RPMI7951 (cell line): ENCODE results near the gene P2RY2. TPM values are rescaled to one million over a fixed set of nuclear protein-coding genes. Genes with fewer than 3 reads are reported as not detected.

Experiments
- DNase-seq: peaks from one replicate; pipeline ENCODE4 v3.0.0-alpha.2; 2012; ENCODE audit warnings: low read depth
- total RNA-seq: library from RNA; depleted of rRNA; stranded (reverse); fragments of >200 nt; shearing (Covaris generic); gene quantifications from 2 replicates; pipeline ENCODE4 v1.2.3, GENCODE V29; 2014

The P2RY2 gene
- total RNA-seq, 1 experiment from 2014 or later, result 1.3 TPM

DNA sequence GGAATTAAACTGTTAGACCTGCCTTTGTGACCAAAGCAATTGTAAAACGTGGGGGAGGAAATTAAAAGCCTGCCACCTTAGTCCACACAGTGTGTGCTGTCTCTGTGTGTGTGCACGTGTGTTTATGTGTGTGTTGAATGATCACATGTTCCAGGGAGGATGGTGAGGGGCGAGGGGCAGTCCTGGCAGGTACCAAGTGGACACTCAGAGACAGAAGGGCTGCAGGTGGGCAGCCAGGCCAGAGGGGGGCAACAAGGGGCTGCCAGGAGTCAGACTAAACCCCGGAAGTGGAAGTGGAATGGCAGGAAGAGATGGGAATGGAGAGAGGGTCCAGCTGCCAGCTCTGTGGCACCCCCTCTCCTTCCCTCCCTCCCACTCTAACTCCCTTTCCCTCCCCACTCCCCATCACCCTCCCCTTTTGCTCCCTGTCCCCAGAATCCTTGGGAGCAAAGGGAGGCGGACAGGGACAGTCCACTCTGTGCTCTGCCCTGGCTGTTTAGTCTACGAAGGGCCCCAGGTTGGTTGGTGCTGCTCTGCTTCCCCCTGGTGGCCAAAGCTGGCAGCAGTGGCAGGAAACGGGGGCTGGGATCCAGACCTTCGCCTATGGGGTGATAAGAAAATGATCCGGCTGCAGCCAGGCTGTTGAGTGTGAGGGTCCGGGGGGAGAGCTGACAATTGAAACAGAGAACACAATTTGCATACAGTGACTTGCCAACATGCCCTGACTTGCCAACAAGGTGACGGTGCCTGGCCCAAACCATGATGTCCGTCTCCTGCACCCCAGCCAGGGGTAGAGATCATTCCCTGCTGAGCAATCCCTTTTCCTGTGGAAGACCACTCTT is 24.4 kb downstream of the P2RY2 start:
- DNase-seq, result peak; percentile 77

DNA sequence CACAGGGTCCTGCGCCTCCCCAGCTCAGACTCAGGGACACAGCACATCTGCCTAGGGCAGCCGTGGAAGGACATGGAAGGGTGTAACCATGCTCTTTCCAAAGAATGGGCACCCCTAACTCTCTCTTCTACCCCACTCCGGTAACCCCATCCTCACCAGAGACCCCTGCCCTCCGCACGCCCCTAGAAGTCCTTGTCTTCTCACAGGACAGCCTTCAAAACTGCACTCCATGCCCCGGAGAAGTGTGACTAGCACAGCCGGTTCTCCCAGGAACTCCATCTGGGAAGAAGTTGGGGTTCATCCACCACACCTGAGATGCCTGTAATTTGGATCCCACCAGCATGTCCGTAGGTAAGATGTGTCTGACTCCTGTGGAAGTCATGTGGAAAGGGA is 25.0 kb downstream of the P2RY2 start:
- no peak for DNase-seq

DNA sequence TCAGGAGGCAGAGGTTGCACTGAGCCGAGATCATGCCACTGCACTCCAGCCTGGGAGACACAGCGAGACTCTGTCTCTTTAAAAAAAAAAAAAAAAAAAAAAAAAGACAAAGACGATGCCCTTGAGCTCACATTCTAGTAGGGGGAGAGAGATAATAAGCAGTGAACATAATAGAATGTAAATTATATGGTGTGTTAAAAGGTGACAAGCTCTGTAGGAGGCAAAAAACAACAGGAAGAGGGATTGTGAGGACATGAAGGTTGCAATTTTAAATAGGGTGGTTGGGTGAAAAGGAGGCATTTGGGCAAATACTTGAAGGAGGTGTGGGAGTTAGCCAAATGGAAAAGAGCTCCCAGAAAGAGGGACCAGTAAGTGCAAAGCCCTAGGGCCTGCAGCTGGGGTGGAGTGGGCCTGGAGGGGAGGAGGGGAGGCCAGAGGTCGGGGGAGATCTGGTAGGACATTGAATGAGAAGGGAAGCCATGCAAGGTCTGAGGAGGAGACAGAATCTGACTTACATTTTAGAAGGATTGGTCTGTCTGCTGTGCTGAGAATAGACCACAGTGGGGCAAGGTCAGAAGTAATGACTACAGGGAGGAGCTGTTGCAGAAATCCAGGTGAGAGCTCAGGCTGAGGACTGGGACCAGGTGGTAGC is 26.6 kb downstream of the P2RY2 start:
- no peak for DNase-seq

DNA sequence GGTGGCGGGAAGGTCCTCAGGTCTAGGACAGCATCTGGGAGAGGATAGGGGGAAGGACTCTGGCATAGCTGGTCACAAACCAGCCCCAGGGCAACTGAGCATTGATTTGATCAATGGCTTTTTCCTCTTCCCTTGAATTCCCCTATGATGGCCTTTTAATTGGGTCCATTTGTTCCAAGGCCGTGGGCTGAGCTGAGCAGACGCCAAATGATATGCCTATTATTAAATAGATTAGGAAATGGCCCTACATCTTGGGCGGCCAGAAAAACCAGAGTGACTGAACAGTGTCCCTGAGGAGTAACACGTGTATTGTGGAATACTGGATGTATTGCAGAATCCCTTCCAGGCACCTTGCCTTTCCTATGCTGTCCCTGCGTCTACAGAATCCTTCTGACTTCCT is 27.4 kb downstream of the P2RY2 start:
- peak; percentile 19 for DNase-seq

DNA sequence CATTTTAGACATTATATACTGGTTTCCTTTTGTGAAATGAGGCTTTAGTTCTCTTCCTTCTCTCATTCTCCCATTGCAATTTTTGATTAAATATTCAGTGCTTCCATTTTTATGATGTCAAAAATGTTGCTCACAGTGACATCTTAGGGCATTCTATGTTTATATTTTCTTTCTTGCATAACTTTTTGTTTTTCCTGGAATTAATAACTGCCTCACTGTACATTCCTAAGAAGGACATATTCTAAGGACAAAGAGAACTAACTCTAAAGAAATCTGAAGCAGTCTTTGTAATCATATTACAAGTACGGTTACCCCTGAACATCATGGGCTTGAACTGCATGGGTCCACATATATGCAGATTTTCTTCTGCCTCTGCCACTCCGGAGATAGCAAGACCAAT is 28.2 kb downstream of the P2RY2 start:
- DNase-seq, result no peak

DNA sequence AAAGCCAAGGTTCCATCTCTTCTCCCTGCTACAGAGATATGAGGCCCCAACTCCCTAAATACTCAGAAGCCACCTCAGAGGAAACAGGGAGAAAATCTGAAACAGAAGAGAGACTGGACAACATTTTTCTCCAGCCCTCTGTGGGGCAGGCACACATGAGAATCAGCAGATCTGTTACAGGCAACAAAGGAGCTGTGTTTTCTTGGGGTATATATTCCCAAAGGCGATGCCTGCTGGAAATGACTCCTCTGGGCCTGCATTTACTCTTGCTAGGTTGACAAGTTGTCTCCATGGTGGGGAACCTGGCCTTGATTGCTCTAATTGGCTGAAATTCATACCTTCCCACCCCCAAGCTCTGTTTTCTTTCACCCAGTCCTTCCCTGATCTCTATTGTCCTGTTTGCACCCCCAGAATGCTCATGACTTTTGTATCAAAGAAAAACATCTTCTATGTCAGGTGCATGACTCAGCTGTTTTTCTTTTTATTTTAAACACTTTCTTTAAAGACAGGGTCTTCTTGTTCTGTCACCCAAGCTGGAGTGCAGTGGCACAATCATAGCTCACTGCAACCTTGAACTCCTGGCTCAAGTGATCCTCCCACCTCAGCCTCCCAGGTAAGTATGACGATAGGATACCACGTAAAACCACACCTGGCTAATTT is 30.6 kb downstream of the P2RY2 start:
- DNase-seq, result no peak

DNA sequence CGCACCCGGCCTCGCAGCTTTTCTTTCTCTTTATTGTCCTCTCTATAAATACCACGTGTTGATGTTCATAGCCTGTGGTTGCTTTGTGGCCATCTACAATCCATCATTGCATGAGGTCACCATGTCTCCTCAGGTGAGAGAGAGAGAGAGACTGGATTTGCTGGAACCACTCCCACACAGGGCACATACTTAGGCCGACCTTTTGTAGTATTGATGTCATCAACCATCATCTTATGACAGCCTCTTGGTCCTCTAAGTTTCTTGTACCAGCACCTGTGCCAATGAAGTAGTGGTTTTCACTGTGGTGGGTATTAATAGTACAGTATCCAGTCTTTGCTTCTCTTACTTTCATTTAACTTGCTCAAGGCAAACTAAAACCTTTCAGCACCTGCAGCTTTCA is 31.2 kb downstream of the P2RY2 start:
- DNase-seq, result no peak

DNA sequence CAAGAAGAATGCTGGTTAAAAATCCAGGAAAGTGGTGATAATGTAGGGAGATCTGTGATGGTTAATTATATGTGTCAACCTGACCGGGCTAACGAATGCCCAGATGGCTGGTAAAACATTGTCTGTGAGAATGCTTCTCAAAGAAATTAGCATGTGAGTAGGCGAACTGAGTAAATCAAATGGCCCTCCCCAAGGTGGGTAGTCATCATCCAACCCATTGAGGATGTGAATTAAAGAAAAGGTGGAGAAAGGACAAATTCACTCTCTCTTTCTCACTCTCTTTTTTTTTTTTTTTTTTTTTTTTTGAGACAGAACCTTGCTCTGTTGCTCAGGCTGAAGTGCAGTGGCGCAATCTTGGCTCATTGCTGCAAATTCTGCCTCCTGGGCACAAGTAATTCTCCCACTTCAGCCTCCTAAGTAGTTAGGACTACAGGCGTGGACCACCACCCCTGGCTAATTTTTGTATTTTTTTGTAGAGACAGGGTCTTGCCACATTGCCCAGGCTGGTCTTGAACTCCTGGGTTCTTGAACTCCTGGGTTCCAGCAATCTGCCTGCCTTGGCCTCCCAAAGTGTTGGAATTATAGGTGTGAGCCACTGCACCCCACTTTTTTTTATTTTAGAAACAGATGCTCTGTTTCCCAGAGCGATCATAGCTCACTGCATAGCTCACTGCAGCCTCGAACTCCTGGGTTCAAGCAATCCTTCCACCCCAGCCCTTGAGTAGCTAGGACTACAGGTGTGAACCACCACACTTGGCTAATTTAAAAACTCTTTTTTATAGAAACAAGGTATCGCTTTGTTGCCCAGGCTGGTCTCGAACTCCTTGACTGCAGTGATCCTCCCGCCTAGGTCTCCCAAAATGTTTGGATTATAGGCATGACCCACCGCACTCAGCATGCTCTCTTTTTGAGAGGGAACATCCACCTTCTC is 32.0 kb downstream of the P2RY2 start:
- no peak for DNase-seq

DNA sequence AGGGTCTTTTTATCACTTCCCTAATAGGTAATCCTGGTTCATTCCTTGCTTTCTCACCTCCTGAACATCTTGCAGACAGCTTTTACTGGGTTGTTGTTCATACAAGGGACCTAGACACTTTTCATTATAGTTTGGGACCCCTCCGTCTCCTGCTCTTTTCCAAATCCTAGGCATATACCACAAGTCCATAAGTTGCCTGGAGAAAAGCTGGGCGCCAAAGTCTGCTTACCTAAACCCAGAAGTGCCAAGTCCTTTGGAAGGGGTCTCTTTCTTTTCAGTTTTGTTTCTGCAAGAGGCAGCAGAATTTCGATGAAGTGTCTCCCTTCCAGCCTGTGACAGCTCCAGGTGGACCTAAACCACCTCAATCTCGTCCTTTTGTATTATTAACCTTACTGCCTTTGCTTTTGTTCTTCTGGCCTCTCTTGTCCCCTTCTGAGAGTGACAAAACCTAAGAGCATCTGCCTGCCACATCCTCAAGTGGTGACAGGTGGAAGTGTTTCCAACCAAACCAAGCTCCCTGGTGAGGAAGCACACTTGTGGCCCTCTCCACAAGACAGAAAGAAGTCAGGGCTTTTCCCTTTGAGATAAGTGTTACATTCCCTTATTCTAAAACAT is 34.6 kb downstream of the P2RY2 start:
- DNase-seq, result no peak

DNA sequence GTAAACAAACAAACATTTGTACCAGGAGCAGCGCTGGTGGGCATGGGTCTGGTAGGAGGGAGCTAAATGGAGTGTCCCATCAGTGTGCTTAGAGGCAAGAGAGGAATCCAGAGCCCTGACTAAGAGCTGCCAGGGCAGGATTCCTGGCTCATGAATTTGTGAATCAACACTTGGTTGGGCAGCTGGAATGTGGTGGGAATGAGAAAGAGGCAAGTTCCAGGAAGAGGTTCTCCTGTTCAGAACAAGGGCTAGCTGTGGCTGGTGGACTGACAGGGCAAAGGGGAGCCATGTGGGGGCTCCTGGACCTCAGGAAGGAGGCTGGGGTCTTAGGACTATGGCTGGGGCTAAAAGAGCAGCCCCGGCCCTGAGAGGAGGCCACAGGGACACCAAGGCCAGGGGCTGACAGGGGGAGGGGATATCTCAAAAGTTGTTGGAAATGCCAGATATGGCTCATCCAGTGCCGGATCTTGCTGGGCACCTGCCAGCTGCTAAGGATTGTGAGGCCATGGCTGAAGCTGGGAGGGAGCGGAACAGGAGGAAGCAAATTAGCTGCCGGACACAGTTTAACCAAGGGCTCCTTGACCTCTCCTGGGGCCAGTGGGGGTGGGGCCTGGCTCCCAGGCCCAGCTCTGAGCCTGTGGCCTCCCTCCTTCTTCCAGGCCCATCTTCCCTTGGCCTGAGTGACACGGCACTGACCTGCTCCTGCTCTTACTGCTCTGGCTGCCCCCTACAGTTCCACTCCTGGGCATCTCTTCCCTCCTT is 39.4 kb downstream of the P2RY2 start:
- DNase-seq, result peak; percentile 97

DNA sequence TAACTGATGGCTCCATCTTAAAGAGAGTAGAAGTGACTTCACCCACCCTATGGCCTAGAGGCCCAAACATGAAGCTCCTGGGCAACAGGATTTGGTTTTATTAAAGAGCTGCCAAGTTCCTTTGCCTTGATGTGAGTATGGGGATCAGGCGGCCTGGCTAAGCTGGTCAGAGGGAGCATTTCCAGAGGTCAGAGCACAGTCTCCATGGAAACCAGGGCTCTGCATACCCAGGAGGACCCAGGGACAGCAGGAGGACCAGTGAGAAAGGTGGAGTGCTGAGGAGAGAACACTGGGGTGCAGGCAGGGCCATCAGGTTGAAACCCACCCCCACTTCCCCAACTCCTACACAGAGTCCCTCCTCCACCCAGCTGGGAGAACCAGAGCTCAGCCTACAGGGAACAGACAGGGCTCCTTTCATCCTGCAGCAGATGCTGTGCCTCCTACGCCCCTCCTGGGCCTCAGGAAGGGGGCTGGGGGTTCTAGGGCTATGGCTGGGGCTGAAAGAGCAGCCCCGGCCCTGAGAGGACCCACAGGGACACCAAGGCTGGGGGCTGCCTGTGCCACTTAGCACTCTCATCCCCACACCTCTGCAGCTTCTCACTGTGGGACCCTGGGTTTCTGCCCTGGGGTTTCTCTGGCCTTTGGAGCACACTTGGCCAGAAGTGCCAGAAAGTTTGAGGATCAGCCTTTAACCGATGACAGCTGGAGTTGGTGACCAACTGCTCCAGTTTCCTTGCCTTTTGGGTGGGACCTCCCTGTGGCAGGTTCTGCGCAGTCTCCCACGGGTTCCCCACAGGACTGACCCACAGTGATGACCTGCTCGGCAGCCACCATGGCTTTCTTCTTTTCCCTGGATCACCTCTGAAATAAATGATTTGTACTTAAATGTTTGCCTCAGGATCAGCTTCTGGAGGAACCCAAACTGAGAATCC is 40.3 kb downstream of the P2RY2 start:
- DNase-seq, result no peak

DNA sequence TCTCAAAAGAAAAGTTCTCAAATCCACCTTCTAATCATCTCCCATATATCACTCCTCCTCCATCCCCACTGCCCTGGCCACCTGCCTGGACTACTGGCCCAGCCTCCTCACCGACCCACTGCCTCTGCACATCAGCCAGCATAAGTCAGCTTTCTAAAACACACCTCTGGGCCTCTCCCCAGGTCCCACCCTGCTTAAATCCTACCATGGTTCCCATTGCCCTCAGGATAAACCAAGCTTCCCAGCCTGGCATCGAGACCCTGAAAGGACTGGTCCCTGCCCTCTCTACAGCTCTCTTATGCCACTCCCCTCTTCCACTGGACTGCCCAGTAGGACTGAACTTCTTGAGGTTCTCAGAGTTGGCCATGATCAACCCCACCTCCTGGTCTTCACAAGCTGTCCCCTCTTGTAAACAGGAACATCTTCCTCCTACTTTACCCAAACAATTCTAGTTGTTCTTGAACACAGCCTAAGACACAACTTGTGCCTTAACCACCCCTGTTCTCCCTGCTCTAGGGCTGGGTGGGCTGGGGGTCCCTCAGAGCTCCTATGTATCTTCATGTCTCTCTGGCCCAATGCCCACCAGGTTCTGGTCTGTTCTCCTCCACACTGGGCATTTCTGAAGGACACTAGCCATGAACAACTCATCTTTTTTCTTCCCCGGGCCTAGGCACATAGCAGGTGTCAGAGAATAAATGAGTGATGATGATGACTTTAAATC is 41.5 kb downstream of the P2RY2 start:
- DNase-seq, result no peak

DNA sequence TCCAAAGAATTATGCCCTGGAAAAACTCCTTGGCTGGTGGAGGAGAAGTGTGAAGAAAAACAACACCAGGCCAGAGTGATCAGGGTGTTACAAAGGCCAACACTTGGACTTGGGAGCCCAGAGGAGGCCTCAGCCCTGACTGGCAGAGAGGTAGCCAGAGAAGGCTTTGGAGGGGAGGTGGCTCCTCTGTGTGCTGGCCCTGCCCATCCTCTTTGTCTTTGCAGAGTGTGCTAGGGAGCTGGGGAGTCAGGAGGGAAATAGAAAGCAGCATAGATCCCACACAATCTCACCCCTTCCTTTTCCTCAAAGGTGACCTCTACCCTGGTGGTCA is 42.0 kb downstream of the P2RY2 start:
- no peak for DNase-seq

DNA sequence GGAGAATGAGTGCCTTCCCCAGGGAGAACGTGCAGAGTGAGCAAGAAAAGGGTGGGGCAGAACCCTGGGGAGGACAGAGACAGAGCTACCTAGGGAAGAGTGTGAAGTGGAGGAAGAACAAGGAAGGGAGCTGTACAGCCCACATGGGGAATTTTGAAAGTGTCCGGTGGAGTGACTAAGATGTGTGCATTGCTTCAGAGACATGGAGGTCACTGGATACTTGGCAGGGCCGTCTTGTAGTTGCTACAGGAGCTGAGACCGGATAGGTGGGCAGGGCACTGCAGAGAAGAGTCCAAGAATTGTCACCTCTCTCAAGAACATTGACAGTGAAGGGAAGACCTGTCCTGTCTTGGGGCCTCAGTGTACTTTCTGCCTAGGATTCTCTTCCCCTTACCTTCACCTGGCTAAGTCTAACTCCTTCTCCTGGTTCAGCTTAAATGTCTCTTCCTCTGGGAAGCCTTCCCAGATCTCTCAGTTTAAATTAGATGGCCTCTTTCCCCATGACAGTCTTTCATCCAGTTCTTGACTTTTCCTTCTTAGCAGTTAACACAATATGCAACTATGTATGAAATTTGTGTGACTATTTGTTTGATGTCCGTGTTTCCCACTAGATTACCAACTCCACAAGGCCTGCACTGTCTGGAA is 44.9 kb downstream of the P2RY2 start:
- peak; percentile 59 for DNase-seq

DNA sequence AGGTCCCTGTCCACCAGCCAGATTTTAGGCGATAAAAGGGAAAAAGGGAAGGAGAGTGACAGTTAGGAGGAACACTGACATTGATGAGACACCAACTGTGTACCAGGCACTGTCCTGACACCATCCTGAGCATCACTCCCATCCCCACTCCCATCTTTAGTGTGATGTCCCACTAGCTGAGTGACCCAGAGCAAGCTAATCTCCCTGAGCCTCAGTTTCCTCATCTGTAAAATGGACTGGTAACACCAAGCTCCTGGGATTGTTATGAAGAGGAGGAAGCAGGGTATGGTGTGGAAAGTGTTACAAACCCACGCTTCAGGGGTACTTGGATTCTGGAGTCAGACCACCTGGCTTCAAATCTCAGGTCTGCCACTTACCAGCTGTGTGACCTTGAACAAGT is 45.6 kb downstream of the P2RY2 start:
- DNase-seq, result no peak

DNA sequence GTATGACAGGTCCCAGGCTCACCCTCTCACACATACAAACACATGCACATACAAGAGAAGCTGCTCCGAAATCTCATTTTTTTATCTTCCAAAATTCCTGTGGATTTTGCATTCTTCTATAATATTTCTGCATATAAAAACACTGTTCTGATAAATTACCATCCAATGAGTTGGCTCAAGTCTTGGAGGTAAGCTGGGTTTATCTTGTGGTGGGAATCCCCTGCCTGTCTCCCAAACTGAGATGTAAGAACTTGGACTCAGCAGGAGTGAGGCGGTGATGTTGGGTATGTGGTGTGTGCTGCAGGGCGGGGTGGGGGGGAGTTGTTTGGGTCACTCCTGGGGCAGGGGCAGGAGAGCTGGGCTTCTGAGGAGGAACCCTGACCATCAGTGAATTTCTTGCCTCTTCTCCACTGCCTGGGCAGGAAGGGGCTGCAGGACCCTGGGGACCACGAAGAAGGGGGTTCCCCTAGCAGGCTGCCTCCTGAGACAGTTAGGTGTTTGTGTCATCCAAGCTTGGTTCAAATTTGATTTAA is 47.3 kb downstream of the P2RY2 start:
- DNase-seq, result no peak

DNA sequence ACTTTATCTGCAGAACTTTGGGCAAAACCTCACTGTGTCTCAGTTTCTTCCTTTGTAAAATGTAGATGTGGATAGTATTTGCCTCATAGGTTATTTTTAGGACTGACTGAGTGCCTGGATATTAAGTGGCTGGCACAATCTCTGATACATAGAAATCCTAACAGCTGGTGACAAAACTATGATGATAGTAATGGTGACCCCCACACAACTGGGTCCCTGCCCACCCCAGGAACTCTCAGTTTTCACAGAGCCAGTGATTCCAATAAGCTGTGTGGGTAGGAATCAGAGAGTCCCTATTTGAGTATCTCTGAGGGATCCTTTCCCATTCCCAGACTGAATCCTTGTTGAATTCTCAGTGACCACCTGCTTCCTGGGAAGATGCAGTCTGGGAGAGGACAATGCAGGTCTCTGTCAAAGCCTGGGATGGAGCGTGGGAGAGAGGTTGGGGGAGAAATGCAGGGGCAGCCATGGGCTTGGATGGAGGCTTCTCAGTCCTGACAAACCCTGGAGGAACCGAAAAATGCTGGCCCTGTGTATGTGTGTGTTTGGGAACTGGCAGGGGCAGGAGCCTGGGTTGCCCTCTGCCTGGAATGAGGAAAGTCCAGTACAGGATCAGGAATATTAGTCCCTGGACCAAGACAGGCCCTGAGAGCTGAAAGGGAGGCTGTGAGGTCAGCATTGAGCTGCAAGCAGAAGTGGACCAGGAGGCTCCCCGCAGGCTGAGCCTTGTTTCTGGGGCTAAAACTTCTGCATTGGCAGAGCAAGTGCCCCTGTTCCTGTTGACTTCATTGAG is 48.0 kb downstream of the P2RY2 start:
- DNase-seq, result no peak
